Fibroblast of mammary gland (primary cell): ENCODE results near the gene RUFY2.
"Not testable (repeated sequence)": the region's sequence is repeated elsewhere in the genome, so short reads cannot be mapped to it uniquely, and the experiment has no call there.

Source experiments
- DNase-seq: peaks from one replicate; pipeline ENCODE4 v3.0.0-alpha.2; 2010; ENCODE audit warnings: low read depth
- H3K4me3 ChIP-seq: 2 replicates; pipeline ENCODE4 v1.5.1; 2011; ENCODE audit warnings: low read depth, mild to moderate bottlenecking, low read length, moderate library complexity; ENCODE audit not compliant: control insufficient read depth
- TF ChIP-seq, protein P1 (sequence below): conservative IDR thresholded peaks from 2 replicates; pipeline ENCODE4 v1.5.1; 2011; ENCODE audit warnings: low read depth, low read length, inconsistent platforms; ENCODE audit not compliant: control insufficient read depth, insufficient read depth

The RUFY2 gene

GRCh38 chr10:68333058-68333395 is 74.0 kb downstream of the RUFY2 start:
- peak overlapping the region; percentile 91 for H3K4me3 ChIP-seq
- peak; percentile 64 for DNase-seq
- TF ChIP-seq, protein P1, sequence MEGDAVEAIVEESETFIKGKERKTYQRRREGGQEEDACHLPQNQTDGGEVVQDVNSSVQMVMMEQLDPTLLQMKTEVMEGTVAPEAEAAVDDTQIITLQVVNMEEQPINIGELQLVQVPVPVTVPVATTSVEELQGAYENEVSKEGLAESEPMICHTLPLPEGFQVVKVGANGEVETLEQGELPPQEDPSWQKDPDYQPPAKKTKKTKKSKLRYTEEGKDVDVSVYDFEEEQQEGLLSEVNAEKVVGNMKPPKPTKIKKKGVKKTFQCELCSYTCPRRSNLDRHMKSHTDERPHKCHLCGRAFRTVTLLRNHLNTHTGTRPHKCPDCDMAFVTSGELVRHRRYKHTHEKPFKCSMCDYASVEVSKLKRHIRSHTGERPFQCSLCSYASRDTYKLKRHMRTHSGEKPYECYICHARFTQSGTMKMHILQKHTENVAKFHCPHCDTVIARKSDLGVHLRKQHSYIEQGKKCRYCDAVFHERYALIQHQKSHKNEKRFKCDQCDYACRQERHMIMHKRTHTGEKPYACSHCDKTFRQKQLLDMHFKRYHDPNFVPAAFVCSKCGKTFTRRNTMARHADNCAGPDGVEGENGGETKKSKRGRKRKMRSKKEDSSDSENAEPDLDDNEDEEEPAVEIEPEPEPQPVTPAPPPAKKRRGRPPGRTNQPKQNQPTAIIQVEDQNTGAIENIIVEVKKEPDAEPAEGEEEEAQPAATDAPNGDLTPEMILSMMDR, result no peak

DNA sequence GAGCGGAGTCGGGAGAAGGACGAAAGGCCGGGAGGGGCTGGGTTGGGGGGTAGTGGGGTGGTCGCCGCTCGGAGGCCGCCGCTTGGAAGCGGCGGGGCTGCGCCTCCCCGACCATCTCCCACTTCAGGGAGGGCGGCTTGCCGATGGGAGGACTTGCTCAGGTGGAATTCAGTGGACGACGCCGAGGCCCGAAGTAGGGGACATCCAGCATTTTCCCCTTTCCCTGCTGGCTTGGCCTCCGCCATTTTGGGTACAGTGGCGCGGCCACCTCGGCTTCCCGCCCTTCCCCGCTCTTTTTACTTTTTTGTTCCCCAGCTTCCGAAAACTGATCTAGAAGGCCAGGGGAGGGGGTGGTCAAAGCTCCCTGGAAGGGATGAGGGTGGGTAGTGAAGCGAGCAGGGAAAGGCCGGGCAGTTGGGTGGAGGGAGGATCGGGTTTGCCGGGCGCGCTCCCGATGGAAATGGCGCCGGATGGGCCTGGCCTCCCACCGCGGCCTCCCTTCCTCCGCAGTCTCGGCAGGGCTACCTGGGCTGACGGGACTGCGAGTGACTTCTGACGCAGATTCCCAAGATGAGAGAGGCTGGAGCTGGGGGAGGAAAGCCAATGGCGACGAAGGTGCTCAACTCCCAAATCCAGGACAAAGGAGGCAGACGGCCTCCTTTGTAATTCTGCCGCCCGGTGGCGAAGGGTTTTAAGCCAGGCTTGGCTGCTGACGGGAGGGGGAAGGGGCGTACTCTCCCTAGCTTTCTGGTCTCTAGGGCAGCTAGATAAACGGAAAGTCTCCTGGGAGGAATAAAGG is 74.6 kb downstream of the RUFY2 start, which contains the start of gene PBLD:
TSS of gene PBLD (minus strand) at position 670 of the 799 bp plus-strand sequence. CDS start 26,084 bp downstream, outside the sequence.
- peak; percentile 75 for DNase-seq
- TF ChIP-seq, protein P1, result peak; percentile 43
- H3K4me3 ChIP-seq, result peak within 1 kb of the TSS; percentile 91

DNA sequence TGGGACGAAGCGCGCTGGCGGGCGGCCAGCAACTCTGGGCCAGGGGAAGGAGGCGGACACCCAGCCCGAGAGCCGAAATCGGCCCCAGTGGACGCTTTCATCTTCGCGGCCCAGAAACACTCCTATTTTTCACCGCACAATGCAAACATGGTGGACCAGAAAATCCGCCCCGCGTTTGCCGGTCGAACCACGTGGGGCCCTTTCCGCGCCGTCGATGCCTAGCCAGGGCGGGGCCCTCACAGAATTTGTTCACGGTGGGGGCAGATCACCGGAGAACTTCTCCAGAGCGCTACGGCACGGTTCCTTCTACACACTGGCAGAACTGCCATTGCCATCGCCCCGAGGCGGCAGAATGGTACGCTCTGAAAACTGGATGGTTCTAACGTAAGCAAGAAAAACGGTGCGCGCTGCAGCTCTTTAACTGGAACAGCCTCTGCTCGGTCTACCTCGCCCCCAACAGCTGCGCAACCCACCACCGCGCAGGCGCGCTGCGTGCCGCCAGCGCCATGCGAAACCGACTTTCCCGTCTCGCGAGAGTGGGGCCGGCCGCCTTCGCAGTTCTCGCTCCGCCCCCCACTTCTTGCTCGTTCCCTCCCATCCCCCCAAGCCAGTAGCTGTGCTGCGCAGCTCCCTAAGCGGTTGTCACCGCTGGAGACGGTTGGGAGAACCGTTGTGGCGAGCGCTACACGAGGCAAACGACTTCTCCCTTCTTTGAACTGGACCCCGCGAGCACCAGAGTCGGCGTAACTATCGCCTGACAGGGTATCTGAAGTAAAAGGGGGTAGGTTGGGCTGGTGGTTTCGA is 75.4 kb downstream of the RUFY2 start, which contains the start of gene HNRNPH3:
TSS of gene HNRNPH3 (plus strand) at position 610 of the 804 bp plus-strand sequence. CDS start 5,158 bp downstream, outside the sequence.
- peak within 1 kb of the TSS; percentile 91 for H3K4me3 ChIP-seq
- peak; percentile 96 for DNase-seq
- TF ChIP-seq, protein P1, result no peak

DNA sequence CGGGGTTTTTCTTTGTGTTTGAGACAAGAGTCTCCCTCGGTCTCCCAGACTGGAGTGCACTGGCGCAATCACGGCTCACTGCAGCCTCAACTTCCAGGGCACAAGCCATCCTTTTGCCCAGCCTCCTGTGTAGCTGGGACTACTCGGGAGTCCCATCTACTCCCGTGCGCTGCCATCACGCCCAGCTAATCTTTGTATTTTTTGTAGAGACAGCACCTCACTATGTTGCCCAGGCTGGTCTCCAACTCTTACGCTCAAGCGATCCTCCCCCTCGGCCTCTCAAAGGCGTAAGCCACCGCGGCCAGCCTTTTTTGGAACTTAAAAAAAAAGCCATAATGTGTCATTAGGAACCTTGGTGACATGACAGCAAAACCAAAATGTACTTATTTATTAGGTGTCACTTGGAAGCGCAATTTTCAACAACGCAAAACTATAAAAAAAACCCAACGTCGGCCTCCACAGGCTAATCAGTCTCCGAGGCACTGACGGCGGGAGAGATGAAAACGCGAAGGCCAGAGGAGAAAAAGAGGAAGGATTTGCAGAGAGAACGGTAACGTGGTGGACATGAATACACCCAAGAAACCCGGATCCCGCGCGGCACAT is 76.1 kb downstream of the RUFY2 start:
- H3K4me3 ChIP-seq, result peak overlapping the region; percentile 91
- DNase-seq, result peak; percentile 44
- TF ChIP-seq, protein P1, result no peak

GRCh38 chr10:68329506-68329861 is 77.6 kb downstream of the RUFY2 start:
- TF ChIP-seq, protein P1, result no peak
- no peak overlapping the region for H3K4me3 ChIP-seq
- DNase-seq, result no peak

DNA sequence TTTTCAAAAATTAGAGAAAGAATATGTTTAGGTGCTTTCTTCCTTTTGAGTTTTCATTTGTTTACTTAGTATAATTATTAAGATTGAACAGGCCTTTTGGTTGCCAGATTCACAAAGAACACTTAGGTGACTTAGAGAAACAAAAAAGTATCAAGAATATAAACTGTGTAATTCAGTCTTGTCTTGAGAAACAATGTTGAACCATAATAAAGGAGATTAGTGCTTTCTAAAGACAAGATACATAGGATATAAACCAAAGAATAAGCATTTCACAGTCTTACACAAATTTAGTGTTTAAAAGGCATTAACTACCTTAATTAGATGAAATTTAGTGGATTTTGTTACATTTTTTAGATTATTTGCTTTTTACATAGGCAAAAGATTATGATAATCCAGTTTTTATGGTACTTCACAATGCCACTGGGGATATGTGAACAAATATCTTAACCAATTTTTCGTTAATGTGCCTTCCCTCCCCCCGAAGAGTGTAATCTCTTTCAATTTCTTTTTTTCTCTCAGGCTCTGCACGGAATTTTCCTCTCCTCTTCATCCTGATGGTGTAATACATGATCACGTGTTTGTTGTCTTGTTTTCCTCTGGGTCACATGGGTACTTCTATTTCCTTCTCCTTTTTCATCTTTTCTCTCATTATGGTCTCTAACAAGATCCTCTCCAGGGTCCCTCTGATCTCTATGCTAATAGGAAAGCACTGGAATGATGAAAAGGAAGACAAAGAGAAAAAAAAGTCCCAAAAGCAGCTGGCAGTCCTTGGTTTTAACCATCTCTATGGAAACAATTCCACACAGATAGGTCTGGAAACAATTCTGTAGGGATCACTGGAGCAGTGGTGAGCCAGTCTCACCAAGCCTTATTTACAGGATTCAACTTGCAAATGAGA is 78.9 kb downstream of the RUFY2 start:
- peak; percentile 79 for DNase-seq
- peak overlapping the region; percentile 19 for H3K4me3 ChIP-seq
- TF ChIP-seq, protein P1, result no peak

DNA sequence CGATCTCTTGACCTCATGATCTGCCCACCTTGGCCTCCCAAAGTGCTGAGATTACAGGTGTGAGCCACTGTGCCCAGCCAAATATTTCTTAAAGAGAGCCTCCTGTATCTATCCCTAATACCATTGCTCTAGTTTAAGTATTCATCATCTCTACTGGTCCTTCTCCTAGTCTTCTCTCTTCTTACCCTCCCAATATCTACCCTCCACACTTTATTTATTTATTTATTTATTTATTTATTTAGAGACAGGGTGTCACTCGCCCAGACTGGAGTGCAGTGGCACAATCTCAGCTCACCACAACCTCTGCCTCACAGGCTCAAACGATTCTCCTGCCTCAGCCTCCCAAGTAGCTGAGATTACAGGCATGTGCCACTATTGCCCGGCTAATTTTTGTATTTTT is 82.7 kb downstream of the RUFY2 start:
- not testable (repeated sequence) for H3K4me3 ChIP-seq, DNase-seq
